ENCODE measurements around the gene ALKBH5.
A peak's percentile ranks its signal among the peaks of the same experiment; 100 is the strongest.

ALKBH5 gene

DNA sequence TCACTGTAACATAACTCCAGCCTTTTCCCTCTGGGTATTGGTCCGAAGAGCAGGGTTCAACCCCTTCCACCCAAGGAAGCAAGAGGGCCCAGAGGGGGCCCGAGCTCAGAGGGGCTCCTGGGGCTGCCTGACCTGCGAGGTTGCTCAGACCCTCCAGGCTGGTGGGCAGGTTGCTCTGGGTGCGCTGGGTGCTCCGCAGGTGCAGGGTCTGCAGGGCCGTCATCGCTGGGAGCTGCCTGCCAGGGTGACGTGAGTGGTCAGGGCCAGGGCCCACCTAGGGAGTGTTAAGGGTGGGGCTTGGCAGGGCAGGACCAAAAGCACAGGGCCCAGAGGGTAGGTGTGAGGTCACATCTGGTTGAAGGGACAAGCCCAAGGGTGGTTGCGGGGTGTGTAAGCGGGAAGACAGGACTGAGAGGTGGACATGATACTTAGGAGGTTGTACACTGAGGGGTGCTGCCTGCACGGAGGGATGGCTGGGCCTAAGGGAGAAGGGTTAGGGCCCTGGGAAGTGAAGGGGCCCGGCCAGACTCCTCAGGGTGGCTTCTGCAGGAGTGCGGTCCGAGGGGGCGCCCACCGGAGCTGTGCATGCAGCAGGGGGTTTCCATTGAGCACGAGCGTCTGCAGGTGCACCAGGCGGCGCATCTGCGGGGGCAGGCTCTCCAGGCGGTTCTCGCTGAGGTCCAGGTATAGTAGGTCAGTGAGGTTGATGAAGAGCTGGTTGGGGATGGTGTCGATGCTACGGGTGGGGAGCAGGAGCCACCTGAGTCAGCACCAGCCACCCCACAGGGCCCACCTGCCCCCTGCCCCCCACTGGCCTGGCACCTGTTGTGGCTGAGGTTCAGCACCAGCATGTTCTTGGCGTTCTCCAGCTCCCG is 70.6 kb downstream of the ALKBH5 start:
- Mint-ChIP-seq H3K4me1 (peaks cover 21% of the 10 kb centered on the region), H3K9me3 (no peaks in the 10 kb centered on the region), H3K27ac (no peak overlapping the region), H3K4me3 (no peak overlapping the region), H3K27me3 (ENCODE audit: low read depth, poor library complexity) (peaks cover 3% of the 10 kb centered on the region), H3K36me3 (ENCODE audit: low read depth) (peaks cover 12% of the 10 kb centered on the region)
- TF ChIP-seq, protein P1, sequence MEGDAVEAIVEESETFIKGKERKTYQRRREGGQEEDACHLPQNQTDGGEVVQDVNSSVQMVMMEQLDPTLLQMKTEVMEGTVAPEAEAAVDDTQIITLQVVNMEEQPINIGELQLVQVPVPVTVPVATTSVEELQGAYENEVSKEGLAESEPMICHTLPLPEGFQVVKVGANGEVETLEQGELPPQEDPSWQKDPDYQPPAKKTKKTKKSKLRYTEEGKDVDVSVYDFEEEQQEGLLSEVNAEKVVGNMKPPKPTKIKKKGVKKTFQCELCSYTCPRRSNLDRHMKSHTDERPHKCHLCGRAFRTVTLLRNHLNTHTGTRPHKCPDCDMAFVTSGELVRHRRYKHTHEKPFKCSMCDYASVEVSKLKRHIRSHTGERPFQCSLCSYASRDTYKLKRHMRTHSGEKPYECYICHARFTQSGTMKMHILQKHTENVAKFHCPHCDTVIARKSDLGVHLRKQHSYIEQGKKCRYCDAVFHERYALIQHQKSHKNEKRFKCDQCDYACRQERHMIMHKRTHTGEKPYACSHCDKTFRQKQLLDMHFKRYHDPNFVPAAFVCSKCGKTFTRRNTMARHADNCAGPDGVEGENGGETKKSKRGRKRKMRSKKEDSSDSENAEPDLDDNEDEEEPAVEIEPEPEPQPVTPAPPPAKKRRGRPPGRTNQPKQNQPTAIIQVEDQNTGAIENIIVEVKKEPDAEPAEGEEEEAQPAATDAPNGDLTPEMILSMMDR (IDR thresholded peaks at IDR 0.05): no peak
- DNase-seq: no peak

- peaks cover 9% of the 10 kb centered on the region for H3K36me3 Mint-ChIP-seq (ENCODE audit: low read depth)
- no peaks in the 10 kb centered on the region for H3K9me3 Mint-ChIP-seq
- TF ChIP-seq, protein P1 (IDR thresholded peaks at IDR 0.05): no peak
- H3K4me3 Mint-ChIP-seq: no peak overlapping the region
- no peak overlapping the region for H3K27ac Mint-ChIP-seq
- H3K4me1 Mint-ChIP-seq: peaks cover 27% of the 10 kb centered on the region
- peaks cover 3% of the 10 kb centered on the region for H3K27me3 Mint-ChIP-seq (ENCODE audit: low read depth, poor library complexity)
- DNase-seq: no peak
Measured at GRCh38 chr17:18254888-18255649, 71.4 kb downstream of the ALKBH5 start.

GRCh38 chr17:18256351-18256750 is 72.7 kb downstream of the ALKBH5 start:
- Mint-ChIP-seq H3K27me3 (ENCODE audit: low read depth, poor library complexity) (peaks cover 3% of the 10 kb centered on the region), H3K9me3 (no peaks in the 10 kb centered on the region), H3K4me3 (no peak overlapping the region), H3K4me1 (peaks cover 30% of the 10 kb centered on the region), H3K36me3 (ENCODE audit: low read depth) (no peaks in the 10 kb centered on the region), H3K27ac (no peak overlapping the region)
- no peak for DNase-seq
- TF ChIP-seq, protein P1 (IDR thresholded peaks at IDR 0.05): no peak

DNA sequence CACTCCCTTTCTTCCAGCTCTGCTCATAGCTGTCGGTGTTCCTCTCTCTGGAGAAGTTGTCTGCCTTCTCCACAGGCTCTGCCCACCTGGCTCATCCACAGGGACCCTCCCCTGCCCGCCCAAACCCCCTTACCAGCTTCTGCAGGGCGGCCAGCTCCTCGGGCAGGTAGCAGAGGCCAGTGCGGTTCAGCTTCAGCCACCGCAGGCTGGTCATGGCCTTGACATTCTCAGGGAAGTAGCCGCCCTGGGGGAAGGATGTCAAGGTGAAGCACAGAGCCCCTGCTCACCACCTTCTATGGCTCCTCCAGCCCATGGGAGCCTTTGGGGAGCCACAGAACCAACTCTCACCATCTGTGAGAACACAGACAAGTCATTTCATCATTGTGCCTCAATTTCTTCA is 73.1 kb downstream of the ALKBH5 start:
- Mint-ChIP-seq H3K27ac (no peak overlapping the region), H3K4me1 (peaks cover 34% of the 10 kb centered on the region)
- no peak for DNase-seq

DNA sequence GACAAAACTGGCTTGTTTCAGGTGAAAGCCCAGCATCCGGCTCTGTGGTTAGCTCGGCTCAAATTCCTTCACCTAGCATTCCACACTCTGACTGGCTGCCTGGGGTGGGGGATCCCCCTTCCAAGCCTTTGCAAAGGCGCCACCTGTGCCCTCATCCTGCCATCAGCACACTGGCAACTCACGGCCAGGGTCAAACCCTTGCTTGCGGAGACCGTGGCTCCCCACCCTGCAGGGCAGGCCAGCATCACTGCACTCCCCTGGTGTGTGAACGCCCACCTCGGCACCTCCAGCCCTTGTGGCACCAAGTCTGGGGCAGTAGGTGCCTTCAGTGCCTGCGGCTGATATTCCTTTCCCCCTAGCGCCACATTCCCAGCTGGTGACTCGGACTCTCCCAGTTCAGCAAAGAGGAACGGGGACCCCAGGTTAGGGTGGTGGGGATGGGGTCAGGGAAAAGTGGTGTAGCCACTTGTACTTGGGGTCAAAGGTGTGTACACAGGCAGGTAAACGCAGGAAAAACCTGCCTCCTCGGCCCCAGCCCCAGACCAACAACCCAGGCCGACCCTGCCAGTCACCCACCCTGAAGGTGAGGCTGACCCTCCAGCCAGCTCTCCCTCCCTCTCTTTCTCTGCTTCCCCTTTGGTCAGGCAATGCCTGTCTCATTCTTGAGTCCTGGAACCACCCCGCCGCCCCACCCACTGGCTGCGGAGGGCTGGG is 73.8 kb downstream of the ALKBH5 start:
- Mint-ChIP-seq H3K36me3 (ENCODE audit: low read depth) (no peaks in the 10 kb centered on the region), H3K4me3 (peak overlapping the region; percentile 94), H3K9me3 (no peaks in the 10 kb centered on the region), H3K27ac (peak overlapping the region; percentile 26), H3K27me3 (ENCODE audit: low read depth, poor library complexity) (peaks cover 3% of the 10 kb centered on the region), H3K4me1 (peaks cover 38% of the 10 kb centered on the region)
- peak; percentile 57 for DNase-seq
- TF ChIP-seq, protein P1 (IDR thresholded peaks at IDR 0.05): no peak

More for the DNA sequence above, 73.1 kb downstream of the ALKBH5 start:
- TF ChIP-seq, protein P1 (IDR thresholded peaks at IDR 0.05): no peak
- H3K4me3 Mint-ChIP-seq: no peak overlapping the region
- peaks cover 3% of the 10 kb centered on the region for H3K27me3 Mint-ChIP-seq (ENCODE audit: low read depth, poor library complexity)
- H3K9me3 Mint-ChIP-seq: no peaks in the 10 kb centered on the region
- no peaks in the 10 kb centered on the region for H3K36me3 Mint-ChIP-seq (ENCODE audit: low read depth)

Data from nephron progenitor cell (in vitro differentiated cells).